Fibroblast of lung (primary cell): ENCODE results near the gene INTS11. TPM values are rescaled to one million over a fixed set of nuclear protein-coding genes. Genes with fewer than 3 reads are reported as not detected.

Source experiments
- DNase-seq, 2 donors: peaks; one replicate each; pipeline versions ENCODE4 v3.0.0 to v3.0.0-alpha.2; 2010; ENCODE audit warnings: low read depth in 2 of 2
- H2AFZ ChIP-seq: 2 replicates; pipeline ENCODE4 v1.5.1; 2012; ENCODE audit warnings: low read length, control low read depth, inconsistent platforms
- H3K27ac ChIP-seq: 2 replicates; pipeline ENCODE4 v1.5.1; 2011; ENCODE audit warnings: low read length, control low read depth; ENCODE audit not compliant: insufficient read depth
- H3K27me3 ChIP-seq: 2 replicates; pipeline ENCODE4 v1.5.1; 2011; ENCODE audit warnings: mild to moderate bottlenecking, low read length; ENCODE audit not compliant: control insufficient read depth, insufficient read depth
- H3K36me3 ChIP-seq: 2 replicates; pipeline ENCODE4 v1.5.1; 2011; ENCODE audit warnings: low read length; ENCODE audit not compliant: control insufficient read depth, insufficient read depth
- H3K4me1 ChIP-seq: 2 replicates; pipeline ENCODE4 v1.5.1; 2011; ENCODE audit warnings: low read length; ENCODE audit not compliant: control insufficient read depth, insufficient read depth; ENCODE audit errors: extremely low read depth
- H3K4me2 ChIP-seq: 2 replicates; pipeline ENCODE4 v1.5.1; 2011; ENCODE audit warnings: low read length, control low read depth; ENCODE audit not compliant: insufficient read depth; ENCODE audit errors: extremely low read depth
- H3K4me3 ChIP-seq, 4 experiments: fragments of 200-600 bp in 1 of 4; sonication (generic) in 1 of 4; replicated peaks in 1 of 4; 2 replicates each; pipeline ENCODE4 v1.5.1; 2011 to 2016; ENCODE audit warnings: low read length in 4 of 4, low read depth in 3 of 4, mild to moderate bottlenecking in 3 of 4, control low read depth in 2 of 4, inconsistent platforms in 1 of 4, mixed read lengths in 1 of 4; ENCODE audit not compliant: insufficient read depth in 1 of 4; ENCODE audit errors: control extremely low read depth in 1 of 4
- H3K79me2 ChIP-seq: 2 replicates; pipeline ENCODE4 v1.5.1; 2012; ENCODE audit warnings: mild to moderate bottlenecking, low read length, inconsistent platforms; ENCODE audit not compliant: control insufficient read depth, insufficient read depth
- H3K9ac ChIP-seq: 2 replicates; pipeline ENCODE4 v1.5.1; 2011; ENCODE audit warnings: mild to moderate bottlenecking, low read length, control low read depth; ENCODE audit not compliant: insufficient read depth
- H3K9me3 ChIP-seq: 2 replicates; pipeline ENCODE4 v1.5.1; 2012; ENCODE audit warnings: low read depth, low read length; ENCODE audit not compliant: control insufficient read depth, insufficient read depth
- H4K20me1 ChIP-seq: 2 replicates; pipeline ENCODE4 v1.5.1; 2011; ENCODE audit warnings: low read length; ENCODE audit not compliant: control insufficient read depth, insufficient read depth; ENCODE audit errors: extremely low read depth
- CTCF ChIP-seq, 2 donors: IDR thresholded peaks in 1 of 2; conservative IDR thresholded peaks in 1 of 2; 1 replicate in 1 of 2; 2 replicates in 1 of 2; pipeline ENCODE4 v1.5.1; 2011 to 2012; ENCODE audit warnings: low read length in 2 of 2, control low read depth in 1 of 2, inconsistent platforms in 1 of 2, low read depth in 1 of 2, mild to moderate bottlenecking in 1 of 2
- EZH2 ChIP-seq: IDR thresholded peaks from 2 replicates; pipeline ENCODE4 v1.5.1; 2012; ENCODE audit warnings: low read length, control low read depth, mild to moderate bottlenecking; ENCODE audit errors: missing control alignments
- polyA plus RNA-seq, 2 donors: library from polyadenylated mRNA; depleted of rRNA in 1 of 2; stranded (reverse) in 1 of 2; unstranded in 1 of 2; fragments of >200 nt; gene quantifications; 2 replicates each; pipeline ENCODE4 v1.2.1, GENCODE V29; 2011 to 2012; ENCODE audit warnings: missing spikeins in 1 of 2
- total RNA-seq: library from RNA; depleted of rRNA; stranded (reverse); fragments of >200 nt; gene quantifications from 2 replicates; pipeline ENCODE4 v1.2.1, GENCODE V29; 2014

Gene INTS11
- total and polyA plus RNA-seq, 2 donors (not counting 1 experiment from before 2014, with no cell fraction given), result 44.1 to 69.2 TPM

GRCh38 chr1:1366699-1367066, 42.2 kb upstream of the INTS11 start:
- Histone ChIP-seq H3K27ac (no peak overlapping the region), H4K20me1 (no peaks in the 10 kb centered on the region), H3K9ac (no peak overlapping the region), H3K79me2 (no peaks in the 10 kb centered on the region), H3K4me1 (peaks cover 7% of the 10 kb centered on the region), H3K9me3 (peaks cover 4% of the 10 kb centered on the region), H3K36me3 (peaks cover 1% of the 10 kb centered on the region), H3K4me2 (no peak overlapping the region), H3K27me3 (no peaks in the 10 kb centered on the region), H2AFZ (no peak overlapping the region), H3K4me3 (no peak overlapping the region)
- no peak for DNase-seq
- no peak for TF ChIP-seq CTCF (conservative IDR thresholded peaks at IDR 0.05 in 1 of 2, IDR thresholded peaks at IDR 0.05 in 1 of 2; ENCODE audit: low read depth in 1 of 2, low read length in 2 of 2)
- no peak for TF ChIP-seq EZH2

GRCh38 chr1:1365875-1366698, 41.6 kb upstream of the INTS11 start:
- Histone ChIP-seq H2AFZ (no peak overlapping the region), H3K27ac (no peak overlapping the region), H3K27me3 (no peaks in the 10 kb centered on the region), H3K4me1 (peaks cover 10% of the 10 kb centered on the region), H3K79me2 (no peaks in the 10 kb centered on the region), H4K20me1 (no peaks in the 10 kb centered on the region), H3K4me3 (no peak overlapping the region), H3K9me3 (peaks cover 4% of the 10 kb centered on the region), H3K9ac (no peak overlapping the region), H3K4me2 (no peak overlapping the region), H3K36me3 (no peaks in the 10 kb centered on the region)
- DNase-seq, result no peak
- no peak for TF ChIP-seq CTCF (conservative IDR thresholded peaks at IDR 0.05 in 1 of 2, IDR thresholded peaks at IDR 0.05 in 1 of 2; ENCODE audit: low read depth in 1 of 2, low read length in 2 of 2)
- TF ChIP-seq EZH2, result no peak

GRCh38 chr1:1364266-1364665, 39.8 kb upstream of the INTS11 start:
- no peaks in the 10 kb centered on the region for H3K79me2 ChIP-seq
- no peaks in the 10 kb centered on the region for H3K36me3 ChIP-seq
- DNase-seq, result no peak
- H3K4me3 ChIP-seq, result no peak overlapping the region
- no peak overlapping the region for H3K4me2 ChIP-seq
- TF ChIP-seq CTCF (conservative IDR thresholded peaks at IDR 0.05 in 1 of 2, IDR thresholded peaks at IDR 0.05 in 1 of 2; ENCODE audit: low read depth in 1 of 2, low read length in 2 of 2) (no peak), EZH2 (no peak)
- H3K27me3 ChIP-seq, result no peaks in the 10 kb centered on the region
- H4K20me1 ChIP-seq, result no peaks in the 10 kb centered on the region
- no peak overlapping the region for H3K27ac ChIP-seq
- H2AFZ ChIP-seq, result no peak overlapping the region
- peaks cover 25% of the 10 kb centered on the region for H3K4me1 ChIP-seq
- no peak overlapping the region for H3K9ac ChIP-seq
- H3K9me3 ChIP-seq, result peaks cover 4% of the 10 kb centered on the region
